ENCODE results near the gene CLCN2. TPM values are rescaled to one million over a fixed set of nuclear protein-coding genes. Genes with fewer than 3 reads are reported as not detected.
"Not testable (repeated sequence)": the region's sequence is repeated elsewhere in the genome, so short reads cannot be mapped to it uniquely, and the experiment has no call there.

CLCN2 gene
- total RNA-seq, 6 experiments from 2014 or later = 1.8 to 2.9 (median 2.5) TPM

DNA sequence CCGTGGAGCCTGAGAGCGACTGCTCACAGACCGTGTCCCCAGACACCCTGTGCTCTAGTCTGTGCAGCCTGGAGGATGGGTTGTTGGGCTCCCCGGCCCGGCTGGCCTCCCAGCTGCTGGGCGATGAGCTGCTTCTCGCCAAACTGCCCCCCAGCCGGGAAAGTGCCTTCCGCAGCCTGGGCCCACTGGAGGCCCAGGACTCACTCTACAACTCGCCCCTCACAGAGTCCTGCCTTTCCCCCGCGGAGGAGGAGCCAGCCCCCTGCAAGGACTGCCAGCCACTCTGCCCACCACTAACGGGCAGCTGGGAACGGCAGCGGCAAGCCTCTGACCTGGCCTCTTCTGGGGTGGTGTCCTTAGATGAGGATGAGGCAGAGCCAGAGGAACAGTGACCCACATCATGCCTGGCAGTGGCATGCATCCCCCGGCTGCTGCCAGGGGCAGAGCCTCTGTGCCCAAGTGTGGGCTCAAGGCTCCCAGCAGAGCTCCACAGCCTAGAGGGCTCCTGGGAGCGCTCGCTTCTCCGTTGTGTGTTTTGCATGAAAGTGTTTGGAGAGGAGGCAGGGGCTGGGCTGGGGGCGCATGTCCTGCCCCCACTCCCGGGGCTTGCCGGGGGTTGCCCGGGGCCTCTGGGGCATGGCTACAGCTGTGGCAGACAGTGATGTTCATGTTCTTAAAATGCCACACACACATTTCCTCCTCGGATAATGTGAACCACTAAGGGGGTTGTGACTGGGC is 16.7 kb downstream of the CLCN2 start:
- Histone ChIP-seq H3K27me3 (no peaks in the 10 kb centered on the region), H3K9me3 (no peaks in the 10 kb centered on the region), H3K4me1 (no peaks in the 10 kb centered on the region), H3K4me3 (no peak overlapping the region), H3K27ac (no peak overlapping the region), H3K36me3 (no peaks in the 10 kb centered on the region)
- no peak for DNase-seq
- no peak for ATAC-seq
- intact Hi-C loops (cut with DNase I) = no loop called here
- 94% methylated on average over 3 of the region's 24 CpGs for WGBS (ENCODE audit: insufficient coverage, low coverage, low lambda C conversion rate, missing lambda C conversion rate)
- no peak for TF ChIP-seq POLR2A (IDR thresholded peaks at IDR 0.05)
- TF ChIP-seq, protein P1, sequence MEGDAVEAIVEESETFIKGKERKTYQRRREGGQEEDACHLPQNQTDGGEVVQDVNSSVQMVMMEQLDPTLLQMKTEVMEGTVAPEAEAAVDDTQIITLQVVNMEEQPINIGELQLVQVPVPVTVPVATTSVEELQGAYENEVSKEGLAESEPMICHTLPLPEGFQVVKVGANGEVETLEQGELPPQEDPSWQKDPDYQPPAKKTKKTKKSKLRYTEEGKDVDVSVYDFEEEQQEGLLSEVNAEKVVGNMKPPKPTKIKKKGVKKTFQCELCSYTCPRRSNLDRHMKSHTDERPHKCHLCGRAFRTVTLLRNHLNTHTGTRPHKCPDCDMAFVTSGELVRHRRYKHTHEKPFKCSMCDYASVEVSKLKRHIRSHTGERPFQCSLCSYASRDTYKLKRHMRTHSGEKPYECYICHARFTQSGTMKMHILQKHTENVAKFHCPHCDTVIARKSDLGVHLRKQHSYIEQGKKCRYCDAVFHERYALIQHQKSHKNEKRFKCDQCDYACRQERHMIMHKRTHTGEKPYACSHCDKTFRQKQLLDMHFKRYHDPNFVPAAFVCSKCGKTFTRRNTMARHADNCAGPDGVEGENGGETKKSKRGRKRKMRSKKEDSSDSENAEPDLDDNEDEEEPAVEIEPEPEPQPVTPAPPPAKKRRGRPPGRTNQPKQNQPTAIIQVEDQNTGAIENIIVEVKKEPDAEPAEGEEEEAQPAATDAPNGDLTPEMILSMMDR (IDR thresholded peaks at IDR 0.05) = no peak

DNA sequence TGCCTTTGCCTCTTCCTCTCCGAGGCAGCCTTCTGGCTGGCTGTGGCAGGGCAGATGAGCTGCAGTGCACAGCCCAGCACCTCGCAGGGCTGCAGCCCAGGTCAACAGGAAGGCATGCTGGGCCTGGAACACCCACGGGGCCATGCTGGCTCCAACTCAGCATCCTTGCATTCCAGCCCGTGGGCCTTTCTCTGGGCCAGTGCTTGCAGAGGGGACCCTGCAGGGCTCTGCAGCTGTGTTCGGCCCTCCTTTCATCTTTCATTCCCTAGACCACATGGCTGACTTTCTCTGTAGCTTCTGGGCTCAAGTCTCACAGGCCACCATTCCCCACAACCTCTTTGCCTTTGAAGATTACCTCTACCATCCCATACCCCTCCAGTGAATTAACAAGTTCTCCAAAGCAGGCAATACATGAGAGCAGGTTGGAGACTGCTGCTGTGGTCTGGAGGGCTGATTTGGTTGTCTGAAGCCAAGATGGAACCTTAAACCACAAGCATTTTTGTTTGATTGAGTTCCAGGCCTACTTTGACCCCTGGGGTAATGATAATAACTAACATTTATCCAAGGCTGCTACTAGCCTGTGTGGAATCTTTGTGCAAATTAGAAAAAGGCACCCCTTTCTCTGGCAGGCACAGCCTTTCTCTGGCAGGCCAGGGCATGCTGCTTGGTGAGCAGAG is 18.1 kb downstream of the CLCN2 start:
- Histone ChIP-seq H3K9me3 (no peaks in the 10 kb centered on the region), H3K27ac (no peak overlapping the region), H3K36me3 (no peaks in the 10 kb centered on the region), H3K4me3 (no peak overlapping the region), H3K4me1 (no peaks in the 10 kb centered on the region), H3K27me3 (no peaks in the 10 kb centered on the region)
- WGBS (ENCODE audit: insufficient coverage, low coverage, low lambda C conversion rate, missing lambda C conversion rate) = 80% methylated on average over 2 of the region's 5 CpGs
- no peak for ATAC-seq
- intact Hi-C loops (cut with DNase I) = no loop called here
- TF ChIP-seq, protein P1 (IDR thresholded peaks at IDR 0.05) = no peak
- TF ChIP-seq POLR2A (IDR thresholded peaks at IDR 0.05) = no peak
- DNase-seq = no peak

DNA sequence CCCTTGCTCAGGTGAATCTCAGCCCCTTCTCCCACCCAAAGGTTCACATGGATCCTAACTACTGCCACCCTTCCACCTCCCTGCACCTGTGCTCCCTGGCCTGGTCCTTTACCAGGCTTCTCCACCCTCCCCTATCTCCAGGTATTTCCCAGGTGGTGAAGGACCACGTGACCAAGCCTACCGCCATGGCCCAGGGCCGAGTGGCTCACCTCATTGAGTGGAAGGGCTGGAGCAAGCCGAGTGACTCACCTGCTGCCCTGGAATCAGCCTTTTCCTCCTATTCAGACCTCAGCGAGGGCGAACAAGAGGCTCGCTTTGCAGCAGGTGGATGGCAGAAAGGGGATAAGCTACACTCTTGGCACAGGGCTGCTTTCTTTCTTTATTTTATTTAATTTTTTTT is 19.5 kb downstream of the CLCN2 start:
- H3K27me3 ChIP-seq = no peaks in the 10 kb centered on the region
- H3K27ac ChIP-seq = no peak overlapping the region
- 89% methylated on average over 5 of the region's 7 CpGs for WGBS (ENCODE audit: insufficient coverage, low coverage, low lambda C conversion rate, missing lambda C conversion rate)
- H3K36me3 ChIP-seq = no peaks in the 10 kb centered on the region
- ATAC-seq (no peak), DNase-seq (no peak)
- intact Hi-C loops (cut with DNase I) = no loop called here
- H3K4me1 ChIP-seq = peaks cover 0 to 2% (median 0%) of the 10 kb centered on the region in 4 donors
- H3K4me3 ChIP-seq = no peak overlapping the region
- no peaks in the 10 kb centered on the region for H3K9me3 ChIP-seq
- TF ChIP-seq, protein P1 (IDR thresholded peaks at IDR 0.05) = no peak
- no peak for TF ChIP-seq POLR2A (IDR thresholded peaks at IDR 0.05)

DNA sequence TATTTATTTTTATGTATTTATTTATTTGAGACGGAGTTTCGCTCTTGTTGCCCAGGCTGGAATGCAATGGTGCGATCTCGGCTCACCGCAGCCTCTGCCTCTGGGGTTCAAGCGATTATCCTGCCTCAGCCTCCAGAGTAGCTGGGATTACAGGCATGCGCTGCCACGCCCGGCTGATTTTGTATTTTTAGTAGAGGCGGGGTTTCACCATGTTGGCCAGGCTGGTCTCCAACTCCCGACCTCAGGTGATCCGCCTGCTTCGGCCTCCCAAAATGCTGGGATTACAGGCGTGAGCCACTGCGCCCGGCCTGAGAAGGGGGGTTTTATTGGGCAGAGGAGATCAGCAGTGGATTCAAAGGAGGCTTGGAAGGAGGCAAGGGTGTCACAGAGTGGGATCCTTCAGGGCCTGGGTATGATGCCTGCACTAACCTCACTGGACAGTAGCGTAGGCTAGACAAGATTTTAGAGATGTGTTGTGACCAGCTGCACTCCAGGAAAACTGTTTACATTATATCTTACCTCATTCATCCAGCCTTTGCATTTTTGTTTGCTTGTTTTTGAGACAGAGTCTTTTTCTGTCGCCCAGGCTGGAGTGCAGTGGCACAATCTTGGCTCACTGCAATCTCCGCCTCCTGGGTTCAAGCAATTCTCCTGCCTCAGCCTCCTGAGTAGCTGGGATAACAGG is 21.8 kb downstream of the CLCN2 start:
- 91% methylated on average over 11 of the region's 19 CpGs for WGBS (ENCODE audit: insufficient coverage, low coverage, low lambda C conversion rate, missing lambda C conversion rate)
- H3K9me3 ChIP-seq; H3K36me3 ChIP-seq; H3K4me1 ChIP-seq; intact Hi-C loops (cut with DNase I); H3K27ac ChIP-seq; DNase-seq; ATAC-seq; H3K4me3 ChIP-seq; H3K27me3 ChIP-seq: not testable (repeated sequence)

DNA sequence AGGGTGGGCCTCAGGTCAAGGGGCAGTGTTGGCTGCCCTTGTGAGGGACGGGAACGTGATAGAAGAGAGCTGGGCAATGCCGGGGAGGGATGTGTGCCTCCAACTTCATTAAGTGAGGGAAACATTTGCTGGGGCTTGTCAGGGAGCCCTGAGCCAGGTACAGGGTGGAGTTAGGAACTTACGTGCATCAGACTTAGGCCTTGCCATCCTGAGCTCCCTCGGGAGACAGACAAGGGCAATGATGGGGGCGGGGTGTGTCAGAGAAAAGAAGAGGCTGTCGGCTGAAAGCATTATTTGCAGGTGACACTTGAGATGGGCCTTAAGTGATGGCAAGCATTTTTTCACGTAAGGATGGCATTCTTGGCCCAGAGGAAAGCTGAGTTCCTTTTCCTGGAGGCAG is 22.4 kb downstream of the CLCN2 start:
- no peak for TF ChIP-seq POLR2A (IDR thresholded peaks at IDR 0.05)
- TF ChIP-seq, protein P1 (IDR thresholded peaks at IDR 0.05) = no peak
- no peak for DNase-seq
- Histone ChIP-seq H3K9me3 (no peaks in the 10 kb centered on the region), H3K27ac (no peak overlapping the region), H3K36me3 (peaks cover 0 to 12% (median 6%) of the 10 kb centered on the region in 4 donors), H3K4me1 (peaks cover 0 to 6% (median 0%) of the 10 kb centered on the region in 4 donors), H3K27me3 (no peaks in the 10 kb centered on the region), H3K4me3 (no peak overlapping the region)
- intact Hi-C loops (cut with DNase I) = no loop called here
- WGBS (ENCODE audit: insufficient coverage, low coverage, low lambda C conversion rate, missing lambda C conversion rate) = 70% methylated on average over 8 of the region's 8 CpGs
- no peak for ATAC-seq
